ENCODE measurements around the gene SMC1B. TPM values are rescaled to one million over a fixed set of nuclear protein-coding genes. Genes with fewer than 3 reads are reported as not detected.

SMC1B gene
- total and polyA plus RNA-seq, 4 donors: 0.02 to 0.05 TPM; not detected in 2

GRCh38 chr22:45321827-45322226 is 91.6 kb downstream of the SMC1B start:
- WGBS: 96% methylated on average over 12 of the region's 12 CpGs
- peaks cover 0 to 12% (median 6%) of the 10 kb centered on the region in 4 donors for H3K36me3 ChIP-seq (ENCODE audit: control insufficient read depth in 4 of 4, insufficient read depth in 3 of 4, low read depth in 1 of 4, low read length in 3 of 4)
- H3K4me1 ChIP-seq (ENCODE audit: control insufficient read depth in 4 of 4, insufficient read depth in 4 of 4, low read length in 3 of 4): peaks cover 0 to 11% (median 5%) of the 10 kb centered on the region in 4 donors
- no peak overlapping the region for H3K9ac ChIP-seq (ENCODE audit: low read depth in 1 of 2, low read length in 2 of 2)
- H3K4me3 ChIP-seq (ENCODE audit: low read depth in 1 of 3, low read length in 3 of 3): no peak overlapping the region
- no peak for DNase-seq (ENCODE audit: low spot score)
- no peaks in the 10 kb centered on the region for H3K27me3 ChIP-seq (ENCODE audit: control insufficient read depth in 4 of 4, insufficient read depth in 4 of 4, low read length in 3 of 4)
- no peak for TF ChIP-seq JUND (IDR thresholded peaks at IDR 0.05)
- no peak for TF ChIP-seq RXRA (IDR thresholded peaks at IDR 0.05)
- no peak for TF ChIP-seq GABPA (IDR thresholded peaks at IDR 0.05 in 1 of 2, conservative IDR thresholded peaks at IDR 0.05 in 1 of 2)
- no peak for TF ChIP-seq ATF3 (IDR thresholded peaks at IDR 0.05)
- TF ChIP-seq FOXA2 (IDR thresholded peaks at IDR 0.05): no peak
- no peak for TF ChIP-seq NR2F2 (IDR thresholded peaks at IDR 0.05)
- TF ChIP-seq ZBTB33 (IDR thresholded peaks at IDR 0.05): no peak
- no peak for TF ChIP-seq RAD21 (IDR thresholded peaks at IDR 0.05)
- no peak for TF ChIP-seq FOXA1 (IDR thresholded peaks at IDR 0.05)
- no peak for TF ChIP-seq EGR1 (IDR thresholded peaks at IDR 0.05; ENCODE audit: low read depth in 2 of 2)
- TF ChIP-seq YY1 (IDR thresholded peaks at IDR 0.05): no peak
- TF ChIP-seq HNF4A (conservative IDR thresholded peaks at IDR 0.05): no peak
- no peak for TF ChIP-seq HNF4G (IDR thresholded peaks at IDR 0.05)
- no peak for TF ChIP-seq REST (IDR thresholded peaks at IDR 0.05)
- TF ChIP-seq SP1 (IDR thresholded peaks at IDR 0.05): no peak
- no peak for TF ChIP-seq MAX (IDR thresholded peaks at IDR 0.05)
- no peak overlapping the region for H3K27ac ChIP-seq (ENCODE audit: low read depth in 1 of 2, low read length in 2 of 2)
- no peaks in the 10 kb centered on the region for H3K9me3 ChIP-seq (ENCODE audit: control insufficient read depth in 4 of 4, low read length in 3 of 4)

- no peak overlapping the region for H3K27ac ChIP-seq (ENCODE audit: low read depth in 1 of 2, low read length in 2 of 2)
- no peaks in the 10 kb centered on the region for H3K27me3 ChIP-seq (ENCODE audit: control insufficient read depth in 4 of 4, insufficient read depth in 4 of 4, low read length in 3 of 4)
- H3K9ac ChIP-seq (ENCODE audit: low read depth in 1 of 2, low read length in 2 of 2): no peak overlapping the region
- DNase-seq (ENCODE audit: low spot score): no peak
- H3K36me3 ChIP-seq (ENCODE audit: control insufficient read depth in 4 of 4, insufficient read depth in 3 of 4, low read depth in 1 of 4, low read length in 3 of 4): peaks cover 0 to 12% (median 6%) of the 10 kb centered on the region in 4 donors
- peaks cover 0 to 11% (median 5%) of the 10 kb centered on the region in 4 donors for H3K4me1 ChIP-seq (ENCODE audit: control insufficient read depth in 4 of 4, insufficient read depth in 4 of 4, low read length in 3 of 4)
- WGBS: 74% methylated on average over 9 of the region's 9 CpGs
- no peaks in the 10 kb centered on the region for H3K9me3 ChIP-seq (ENCODE audit: control insufficient read depth in 4 of 4, low read length in 3 of 4)
- TF ChIP-seq ZBTB33 (IDR thresholded peaks at IDR 0.05) (no peak), REST (IDR thresholded peaks at IDR 0.05) (no peak), HNF4G (IDR thresholded peaks at IDR 0.05) (no peak), CTCF (IDR thresholded peaks at IDR 0.05; ENCODE audit: low read depth, low read length, missing input control) (no peak), RXRA (IDR thresholded peaks at IDR 0.05) (no peak), YY1 (IDR thresholded peaks at IDR 0.05) (no peak), GABPA (IDR thresholded peaks at IDR 0.05 in 1 of 2, conservative IDR thresholded peaks at IDR 0.05 in 1 of 2) (no peak), EGR1 (IDR thresholded peaks at IDR 0.05; ENCODE audit: low read depth in 2 of 2) (no peak), NR2F2 (IDR thresholded peaks at IDR 0.05) (no peak), FOXA1 (IDR thresholded peaks at IDR 0.05) (no peak), RAD21 (IDR thresholded peaks at IDR 0.05) (no peak)
- no peak overlapping the region for H3K4me3 ChIP-seq (ENCODE audit: low read depth in 1 of 3, low read length in 3 of 3)
Measured at GRCh38 chr22:45320357-45320976, 92.9 kb downstream of the SMC1B start.
